GF-D8 (cell line): ENCODE data around the gene CDKN2C.
"Not testable (repeated sequence)": the region's sequence is repeated elsewhere in the genome, so short reads cannot be mapped to it uniquely, and the experiment has no call there.

Experiments
- DNase-seq: peaks from one replicate; lab custom pipeline; 2025; lab: John Stamatoyannopoulos, UW

Gene CDKN2C

GRCh38 chr1:50979937-50980336, 9.9 kb downstream of the CDKN2C start:
- no peak for DNase-seq

DNA sequence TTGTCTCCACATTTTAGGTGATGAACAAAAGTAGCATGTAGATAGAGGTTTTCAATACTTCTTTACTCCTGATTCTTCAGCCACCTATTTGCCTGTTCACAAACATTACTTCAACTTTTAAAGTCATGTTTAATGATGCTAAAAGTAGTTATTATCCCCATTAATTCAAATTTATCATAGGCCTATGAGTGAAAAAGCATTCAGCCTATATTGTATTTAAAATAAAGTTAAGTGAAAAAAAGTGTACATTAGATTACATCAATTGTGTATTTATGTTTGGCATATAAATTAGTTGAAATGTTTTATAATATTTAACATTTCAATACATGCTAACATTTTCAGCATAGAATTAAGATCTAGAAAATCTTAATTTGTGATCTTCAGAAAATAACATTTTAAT, 10.5 kb downstream of the CDKN2C start:
- no peak for DNase-seq

GRCh38 chr1:50981741-50982140, 11.7 kb downstream of the CDKN2C start:
- no peak for DNase-seq

GRCh38 chr1:50982611-50983010, 12.6 kb downstream of the CDKN2C start:
- DNase-seq: no peak

DNA sequence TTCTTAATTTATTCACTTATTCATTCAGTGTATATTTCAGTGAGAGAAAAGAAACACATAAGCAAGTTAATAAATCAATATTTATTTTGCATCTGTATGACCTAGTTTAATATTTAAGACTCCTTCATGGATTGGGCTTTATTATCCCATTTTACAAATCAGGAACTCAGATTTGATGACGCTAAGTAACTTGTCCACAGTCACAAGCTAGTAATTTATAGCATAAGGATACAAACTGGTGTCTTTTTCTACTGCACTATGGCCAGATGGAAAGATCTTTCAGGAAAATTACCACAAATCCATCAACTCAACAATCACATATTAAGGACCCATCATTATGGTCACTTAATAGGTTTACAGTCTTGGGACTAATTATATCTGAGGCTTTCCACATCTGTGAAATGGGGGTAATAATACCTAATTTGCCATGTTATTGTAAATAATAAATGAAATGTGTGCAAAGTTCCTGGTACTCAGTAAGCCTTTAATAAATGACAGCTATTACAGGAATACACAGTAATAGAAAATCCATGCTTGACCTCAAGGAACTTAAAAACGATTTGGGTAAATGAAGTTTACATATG, 13.3 kb downstream of the CDKN2C start:
- DNase-seq: no peak

GRCh38 chr1:50985094-50985493, 15.0 kb downstream of the CDKN2C start:
- no peak for DNase-seq

GRCh38 chr1:50986653-50987052, 16.6 kb downstream of the CDKN2C start:
- no peak for DNase-seq

DNA sequence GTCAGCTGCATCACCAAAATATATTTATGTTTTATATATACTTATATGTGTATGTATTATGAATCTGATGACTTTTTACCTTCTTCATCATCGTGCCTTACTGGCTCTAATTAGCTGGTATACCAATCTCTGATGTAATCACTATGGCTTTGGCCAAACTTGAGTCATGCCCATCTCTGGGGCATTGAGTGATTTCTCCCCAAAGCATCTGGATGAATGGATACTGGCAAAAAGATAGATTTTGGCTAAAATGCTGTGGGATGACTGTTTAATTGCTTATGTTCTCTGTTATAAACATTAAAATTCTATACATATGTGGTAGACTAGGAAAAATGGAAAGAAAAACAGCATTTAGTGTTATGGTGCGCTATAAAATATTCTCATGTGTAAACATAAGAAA, 19.6 kb downstream of the CDKN2C start:
- no peak for DNase-seq

DNA sequence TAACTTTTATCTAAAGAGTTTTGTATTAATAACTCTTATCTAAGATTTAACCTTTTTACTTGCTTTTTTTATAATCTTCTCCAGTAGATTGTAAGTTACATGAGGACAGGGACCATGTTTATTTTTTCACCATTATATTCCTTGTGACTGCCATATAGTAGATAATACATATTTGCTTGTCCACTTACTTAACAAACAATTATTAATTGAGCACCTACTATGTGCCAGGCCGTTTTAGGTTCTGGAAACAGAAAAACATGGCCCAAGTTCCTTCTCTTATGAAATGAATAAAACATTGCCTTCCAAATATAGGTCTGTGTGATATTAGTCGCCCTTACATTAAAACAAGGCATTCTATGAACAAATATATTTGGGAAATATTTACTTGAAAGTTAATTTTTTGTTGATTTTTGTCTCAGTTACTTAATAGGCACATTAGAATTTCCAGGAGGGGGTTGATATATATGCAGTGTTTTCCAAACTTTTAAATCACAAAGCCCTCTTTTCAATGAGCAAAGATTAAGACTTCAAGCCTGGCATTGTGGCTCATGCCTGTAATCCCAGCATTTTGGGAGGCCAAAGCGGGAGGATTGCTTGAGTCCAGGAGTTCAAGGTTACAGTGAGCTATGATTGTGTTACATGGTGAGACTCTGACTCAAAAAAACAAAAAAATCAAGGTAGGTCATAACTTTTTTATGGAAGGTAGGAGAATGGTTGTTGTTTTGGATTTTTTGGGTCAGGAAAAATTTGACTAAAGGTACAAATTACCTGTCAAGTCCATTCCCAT, 22.7 kb downstream of the CDKN2C start:
- DNase-seq: no peak

DNA sequence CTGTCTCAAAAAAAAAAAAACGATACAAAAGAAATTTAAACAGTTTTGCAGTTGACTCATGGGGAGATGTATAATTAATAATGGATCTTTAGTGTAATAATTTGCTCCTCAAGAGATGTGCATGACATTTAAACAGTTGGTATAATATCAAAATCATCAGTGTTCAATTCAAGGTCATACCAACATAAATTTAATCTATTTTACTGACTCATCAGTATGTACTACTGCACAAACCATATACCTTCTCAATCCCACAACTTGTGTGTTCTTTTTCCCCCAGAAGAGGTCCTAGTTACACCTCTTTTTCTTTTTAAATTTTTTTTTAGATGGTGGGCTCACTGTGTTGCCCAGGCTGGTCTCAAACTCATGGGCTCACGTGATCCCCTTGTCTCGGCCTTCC, 23.6 kb downstream of the CDKN2C start:
- DNase-seq: no peak

- DNase-seq: no peak
Measured at GRCh38 chr1:50994997-50995396, 25.0 kb downstream of the CDKN2C start.

- no peak for DNase-seq
Measured at GRCh38 chr1:50995651-50996050, 25.6 kb downstream of the CDKN2C start.

DNA sequence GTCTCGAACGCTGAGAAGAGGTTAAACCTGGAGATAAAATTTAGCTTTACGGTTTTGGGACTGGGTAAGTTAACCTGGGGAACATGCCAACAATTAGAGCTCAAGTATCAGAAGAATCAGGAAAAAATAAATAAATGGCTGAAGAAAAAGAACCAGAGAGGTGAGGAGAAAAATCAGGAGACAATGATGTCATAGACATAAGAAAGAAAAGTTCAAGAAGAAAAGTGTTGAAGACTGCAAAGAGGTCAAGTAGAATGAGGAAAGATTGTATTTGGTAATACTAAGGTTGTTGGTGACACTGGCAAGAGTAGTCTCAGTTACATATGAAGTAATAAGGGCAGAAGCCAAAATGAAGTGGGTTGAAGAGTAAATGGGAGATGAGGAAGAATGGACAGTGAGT, 26.0 kb downstream of the CDKN2C start:
- DNase-seq: no peak

- not testable (repeated sequence) for DNase-seq
Measured at GRCh38 chr1:50999375-50999774, 29.3 kb downstream of the CDKN2C start.

- no peak for DNase-seq
Measured at GRCh38 chr1:51000160-51000559, 30.1 kb downstream of the CDKN2C start.

DNA sequence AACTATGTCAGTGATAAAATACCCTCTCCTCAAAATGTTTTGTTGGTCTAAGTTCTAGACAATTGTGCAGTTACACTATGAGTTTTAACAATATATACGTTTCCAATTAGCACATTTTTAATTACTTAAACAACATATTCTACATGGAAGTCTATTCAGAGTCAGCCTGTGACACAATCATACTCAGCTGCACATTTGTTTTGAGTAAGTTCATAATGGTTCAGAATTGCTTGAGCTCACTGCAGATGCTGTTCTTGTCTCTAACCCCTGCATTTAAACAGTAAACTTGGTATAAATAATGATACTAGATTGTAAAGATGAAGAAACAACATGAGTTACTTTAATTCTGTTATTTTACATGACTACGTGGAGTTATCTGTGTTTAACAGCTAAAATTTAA, 30.6 kb downstream of the CDKN2C start:
- DNase-seq: no peak

DNA sequence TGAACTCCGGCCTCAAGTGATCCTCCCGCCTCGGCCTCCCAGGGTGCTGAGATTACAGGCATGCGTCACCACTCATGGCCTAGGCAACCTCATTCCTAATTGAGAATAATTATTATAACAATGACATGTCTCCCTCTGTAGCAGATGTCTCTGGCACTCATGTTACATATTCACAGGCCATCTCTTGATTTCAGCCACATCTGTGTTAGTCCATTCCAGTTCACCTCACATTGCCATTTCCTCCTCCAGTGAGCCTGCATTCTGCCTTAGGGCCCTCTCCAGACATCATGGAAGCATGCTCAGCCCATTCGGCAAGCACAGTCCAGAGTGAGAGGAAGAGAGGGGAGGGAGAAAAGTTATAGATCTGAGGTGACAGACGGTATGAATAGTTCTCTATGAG, 32.5 kb downstream of the CDKN2C start:
- DNase-seq: no peak

DNA sequence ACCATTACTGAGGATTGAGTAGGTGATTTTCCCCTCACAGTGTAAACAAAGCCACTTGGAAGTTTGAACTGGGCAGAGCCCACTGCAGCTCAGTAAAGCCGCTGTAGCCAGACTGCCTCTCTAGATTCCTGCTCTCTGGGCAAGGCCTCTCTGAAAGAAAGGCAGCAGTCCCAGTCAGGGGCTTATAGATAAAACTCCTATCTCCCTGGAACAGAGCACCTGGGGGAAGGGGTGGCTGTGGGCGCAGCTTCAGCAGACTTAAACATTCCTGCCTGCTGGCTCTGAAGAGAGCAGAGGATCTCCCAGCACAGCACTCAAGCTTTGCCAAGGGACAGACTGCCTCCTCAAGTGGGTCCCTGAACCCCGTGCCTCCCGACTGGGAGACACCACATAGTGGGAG, 35.5 kb downstream of the CDKN2C start:
- DNase-seq: not testable (repeated sequence)

- no peak for DNase-seq
Measured at GRCh38 chr1:51009381-51009780, 39.3 kb downstream of the CDKN2C start.

- DNase-seq: no peak
Measured at GRCh38 chr1:51014878-51015277, 44.8 kb downstream of the CDKN2C start.

DNA sequence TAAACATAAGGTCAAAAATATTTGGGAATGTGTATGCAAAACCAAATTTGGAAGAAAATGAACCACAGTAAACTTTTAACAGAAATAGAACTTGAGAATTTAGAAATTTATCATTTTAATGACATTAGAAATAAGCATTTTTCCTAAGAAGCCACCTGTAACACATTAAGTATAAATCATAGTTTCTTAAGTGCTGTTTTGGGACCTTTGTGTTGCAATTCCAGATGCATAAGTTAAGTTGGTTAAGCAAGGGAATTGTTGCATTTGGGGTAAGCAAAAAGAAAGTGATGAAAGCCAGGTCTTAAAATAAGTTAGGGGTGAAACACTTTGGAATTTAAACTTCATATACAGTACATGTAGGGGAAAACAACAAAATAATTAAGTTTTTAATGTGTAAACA, 49.8 kb downstream of the CDKN2C start:
- no peak for DNase-seq
